NCI-H2196 treated with DMSO at 0.1 percent for 48 hours (cell line): ENCODE data around the gene RXRA.
"Not testable (repeated sequence)": the region's sequence is repeated elsewhere in the genome, so short reads cannot be mapped to it uniquely, and the experiment has no call there.

ENCODE experiments used
- DNase-seq: peaks from one replicate; lab custom pipeline; 2025; ENCODE audit not compliant: unreplicated experiment; lab: John Stamatoyannopoulos, UW

Gene RXRA

DNA sequence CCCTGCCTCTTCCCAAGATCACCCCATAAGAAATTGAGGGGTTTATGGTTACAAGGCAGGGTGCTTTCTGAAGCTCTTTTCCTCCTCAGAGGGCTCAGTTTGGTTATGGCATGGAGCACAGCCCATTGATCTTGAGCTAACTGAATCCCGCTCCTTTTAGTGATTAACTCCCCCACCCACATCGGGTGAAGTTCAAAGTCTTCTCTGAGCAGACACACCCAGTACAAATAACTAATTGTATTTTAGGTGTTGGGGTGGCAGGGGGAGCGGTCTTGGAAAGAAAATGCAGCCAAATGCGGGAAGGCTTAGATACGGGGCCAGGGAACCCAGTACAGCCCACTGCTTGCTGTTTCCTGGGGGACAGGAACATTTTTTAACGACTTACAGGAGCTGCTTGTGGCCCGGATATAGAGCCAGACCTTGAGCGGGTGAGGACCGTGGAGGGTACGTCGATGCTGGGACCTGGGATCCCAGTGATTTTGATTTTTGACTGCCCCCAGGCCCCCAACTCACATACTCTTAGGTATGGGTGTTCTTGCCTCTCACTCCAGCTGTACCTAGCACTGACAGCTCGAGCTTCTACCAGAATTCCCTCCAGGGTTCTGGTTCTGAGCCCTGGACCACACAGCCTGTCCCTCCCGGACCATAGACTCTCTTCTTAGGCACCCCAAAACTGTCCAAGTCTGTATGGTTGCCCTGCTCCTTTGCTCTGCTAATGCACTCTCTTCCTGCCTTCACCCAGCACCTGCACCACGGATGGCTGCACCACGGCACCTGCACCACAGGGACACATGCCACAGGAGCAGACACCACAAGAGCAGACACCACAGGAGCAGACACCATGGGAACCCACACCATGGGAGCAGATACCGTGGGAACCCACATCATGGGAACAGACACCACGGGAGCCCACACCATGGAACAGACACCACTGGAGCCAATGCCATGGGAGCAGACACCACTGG lies 18.3 kb upstream of the RXRA start:
- no peak for DNase-seq

DNA sequence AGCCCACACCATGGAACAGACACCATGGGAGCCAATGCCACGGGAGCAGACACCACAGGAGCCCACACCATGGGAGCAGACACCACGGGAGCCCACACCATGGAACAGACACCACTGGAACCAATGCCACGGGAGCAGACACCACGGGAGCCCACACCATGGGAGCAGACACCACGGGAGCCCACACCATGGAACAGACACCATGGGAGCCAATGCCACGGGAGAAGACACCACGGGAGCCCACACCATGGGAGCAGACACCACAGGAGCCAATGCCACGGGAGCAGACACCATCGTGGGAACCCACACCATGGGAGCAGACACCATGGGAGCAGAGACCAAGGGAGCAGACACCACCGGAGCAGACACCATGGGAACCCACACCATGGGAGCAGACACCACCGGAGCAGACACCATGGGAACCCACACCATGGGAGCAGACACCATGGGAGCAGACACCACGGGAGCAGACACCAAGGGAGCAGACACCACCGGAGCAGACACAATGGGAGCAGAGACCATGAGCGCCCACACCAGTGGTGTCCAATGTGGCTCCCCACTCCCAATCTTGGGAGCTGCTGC lies 17.5 kb upstream of the RXRA start:
- DNase-seq, result not testable (repeated sequence)

DNA sequence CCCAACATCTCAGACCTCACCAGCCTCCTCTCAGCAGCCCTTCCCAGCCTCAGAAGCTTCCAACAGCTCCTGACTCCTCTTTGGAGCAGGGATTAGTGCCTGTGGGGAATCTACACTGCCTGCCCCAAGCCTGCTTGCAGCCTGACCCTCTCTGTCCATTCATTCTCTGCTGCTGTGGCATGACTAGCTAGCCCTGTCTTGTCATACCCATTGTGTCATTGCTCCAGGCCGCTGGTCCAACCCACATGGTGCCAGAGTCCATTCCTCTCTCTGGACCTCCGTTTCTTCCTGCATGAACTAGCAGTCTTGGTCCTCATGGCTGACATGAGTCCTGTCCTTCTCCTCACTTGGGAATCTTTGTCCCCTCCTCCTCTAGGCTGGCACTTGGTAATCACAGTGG lies 12.8 kb upstream of the RXRA start:
- DNase-seq, result no peak

DNA sequence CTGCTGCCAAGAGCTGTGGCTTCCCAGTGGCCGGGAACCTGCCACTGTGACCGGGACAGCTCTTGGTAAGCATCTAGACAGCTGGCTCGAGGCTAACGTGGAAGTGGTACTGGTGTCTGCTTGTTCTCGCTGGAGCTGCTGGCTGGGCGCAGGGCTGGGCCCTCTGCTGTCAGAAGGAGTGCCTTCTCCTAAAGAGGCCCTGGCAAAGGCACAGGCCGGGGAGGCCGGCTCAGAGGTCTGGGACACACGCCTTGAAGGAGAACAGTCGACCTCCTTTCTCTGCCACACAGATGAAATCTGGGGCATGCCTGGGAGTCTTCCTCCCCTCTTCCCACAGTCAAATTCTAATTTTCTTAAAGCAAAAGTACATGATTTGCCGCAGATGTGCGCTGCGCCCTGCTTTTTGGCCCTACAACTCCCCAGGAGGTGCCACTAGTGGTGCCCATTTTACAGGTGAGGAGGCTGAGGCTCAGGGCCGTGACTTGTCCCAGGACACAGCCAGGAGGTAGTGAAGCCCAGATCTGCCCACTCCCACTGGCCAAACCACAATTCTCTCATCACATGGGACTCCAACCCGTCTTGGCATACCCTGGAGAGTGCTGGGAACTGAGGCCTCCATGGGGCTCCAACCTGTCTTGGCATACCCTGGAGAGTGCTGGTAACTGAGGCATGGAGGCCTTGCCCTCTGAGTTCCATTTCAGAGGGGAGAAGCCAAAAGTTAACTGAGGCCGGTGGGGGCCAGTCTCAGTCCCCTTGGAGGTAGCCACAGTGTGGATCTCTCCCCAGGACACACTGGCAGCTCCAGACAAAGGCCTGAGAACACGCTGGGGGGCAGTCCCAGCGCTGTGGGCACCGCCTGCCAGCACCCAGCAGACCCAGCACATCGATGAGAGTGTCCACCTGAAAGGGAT lies 12.0 kb upstream of the RXRA start:
- DNase-seq, result no peak

DNA sequence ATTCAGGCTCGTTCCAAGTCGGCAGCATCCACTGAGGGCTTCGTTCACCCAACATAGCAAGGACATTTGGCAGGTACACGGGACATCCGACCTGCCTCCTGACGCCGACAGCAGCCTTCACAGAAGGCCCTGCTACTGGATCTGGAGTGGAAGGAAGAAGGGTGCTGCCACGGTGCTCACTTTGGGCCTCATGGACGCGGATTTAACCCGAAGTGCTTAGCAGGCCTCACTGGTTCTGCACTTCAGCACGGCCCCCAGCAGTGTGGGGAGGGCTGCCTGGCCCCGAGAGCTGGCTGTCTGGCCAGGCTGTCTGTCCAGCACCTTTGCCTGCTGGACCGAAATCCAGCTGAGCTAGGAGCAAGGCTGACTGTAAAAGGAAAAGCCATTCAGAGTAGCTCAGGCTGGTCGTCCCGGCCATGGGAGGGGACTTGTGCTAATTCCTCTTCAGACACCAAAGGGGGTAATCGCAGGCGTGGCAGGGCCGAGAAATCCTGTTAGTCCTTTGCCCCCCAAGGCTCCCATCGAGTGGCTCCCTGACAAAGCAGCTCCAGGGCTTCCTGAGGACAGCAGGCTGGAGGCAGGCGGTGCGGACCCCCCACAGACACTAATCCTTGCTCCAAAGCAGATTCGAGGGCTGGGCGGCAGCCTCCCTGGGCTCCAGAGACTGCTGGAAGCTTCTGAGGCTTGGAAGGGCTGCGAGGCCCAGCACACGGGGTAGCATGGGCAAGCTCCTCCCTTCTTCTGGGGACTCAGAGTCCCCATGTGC lies 11.1 kb upstream of the RXRA start:
- DNase-seq, result no peak

DNA sequence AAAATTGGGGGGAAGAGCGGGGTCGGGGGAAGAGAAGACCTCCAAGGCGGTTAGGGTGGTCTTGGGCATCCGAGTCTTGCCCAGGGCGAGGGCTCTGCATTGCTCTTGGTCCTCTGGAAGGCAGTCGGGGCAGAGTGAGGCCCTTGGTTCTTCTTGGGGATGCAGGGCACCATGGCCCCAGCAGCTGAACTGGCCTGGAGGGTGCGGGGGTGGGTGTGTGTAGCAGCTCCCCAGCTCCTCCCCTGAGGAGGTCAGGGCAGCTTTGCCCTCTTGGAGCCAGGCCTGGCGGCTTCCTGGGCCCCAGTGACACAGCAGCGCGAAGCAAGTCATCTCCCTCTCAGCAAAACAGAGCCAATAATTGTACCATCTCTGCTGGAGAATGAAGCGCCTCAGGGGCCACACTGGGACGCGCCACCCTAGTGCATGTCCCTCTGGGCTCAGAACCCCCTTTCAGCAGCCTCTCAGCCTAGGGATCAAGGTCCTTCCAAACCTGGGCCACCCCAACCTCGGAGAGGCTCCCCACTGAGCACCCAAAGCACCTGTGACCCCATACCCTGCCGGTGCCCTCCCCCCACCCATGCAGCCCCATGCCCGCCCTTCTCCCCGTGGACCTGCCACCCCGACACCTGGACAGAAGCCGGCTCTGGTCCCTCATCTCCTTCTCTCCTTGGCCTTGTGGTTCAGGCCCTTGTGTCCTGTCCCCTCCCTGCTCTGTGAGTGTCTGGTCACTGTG lies 10.4 kb upstream of the RXRA start:
- no peak for DNase-seq

DNA sequence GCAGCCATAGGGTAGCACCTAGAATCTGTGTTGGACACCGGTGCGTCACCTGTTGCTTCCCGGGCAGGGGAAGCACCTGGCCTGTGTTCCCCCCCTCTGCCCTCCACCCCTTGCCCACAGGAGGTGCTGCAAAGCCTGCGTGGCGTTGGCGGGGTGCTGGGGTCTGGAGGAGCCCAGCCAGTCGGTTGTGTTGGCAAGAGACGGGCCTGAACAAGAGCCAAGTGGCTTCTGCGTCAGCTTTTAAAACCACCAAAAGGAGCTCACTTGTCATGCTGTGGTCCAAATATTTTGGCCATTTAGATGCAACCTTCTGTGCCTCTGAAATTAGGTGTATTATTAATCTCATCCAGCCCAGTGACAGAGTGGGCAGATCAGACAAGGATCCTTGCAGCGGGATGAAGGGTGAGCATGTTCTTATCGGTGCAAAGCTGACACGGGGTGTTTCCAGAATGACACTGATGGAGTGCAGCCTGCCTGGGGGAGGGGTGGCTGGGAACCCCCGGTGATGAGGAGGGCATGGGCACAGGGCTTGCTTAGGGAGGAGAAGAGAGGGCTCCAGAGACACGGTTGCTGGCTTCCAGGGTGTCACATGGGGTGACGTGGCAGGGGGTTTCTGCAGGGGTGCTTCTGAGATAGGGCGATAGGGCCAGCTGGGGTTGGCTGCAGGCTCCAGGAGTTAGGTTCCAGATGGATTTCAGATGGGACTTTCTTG lies 9.7 kb upstream of the RXRA start:
- no peak for DNase-seq

DNA sequence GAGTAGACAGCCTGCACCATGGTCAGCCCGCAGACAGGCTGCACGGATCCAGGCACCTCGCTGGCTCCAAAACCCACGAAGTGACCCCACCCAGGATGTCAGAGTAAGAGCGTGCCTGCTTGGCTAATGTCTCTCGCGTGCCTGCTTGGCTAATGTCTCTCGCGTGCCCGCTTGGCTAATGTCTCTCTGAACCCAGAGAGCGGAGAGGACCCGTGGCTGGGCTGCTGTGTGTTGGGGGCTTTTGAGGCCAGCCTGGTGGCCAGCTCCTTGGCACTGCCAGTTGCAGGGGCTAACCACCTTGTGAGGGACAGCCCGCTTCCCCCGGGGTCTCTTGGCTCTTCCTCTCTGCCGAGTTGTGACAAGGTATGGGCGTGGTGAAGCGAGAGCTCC lies 8.9 kb upstream of the RXRA start:
- no peak for DNase-seq

DNA sequence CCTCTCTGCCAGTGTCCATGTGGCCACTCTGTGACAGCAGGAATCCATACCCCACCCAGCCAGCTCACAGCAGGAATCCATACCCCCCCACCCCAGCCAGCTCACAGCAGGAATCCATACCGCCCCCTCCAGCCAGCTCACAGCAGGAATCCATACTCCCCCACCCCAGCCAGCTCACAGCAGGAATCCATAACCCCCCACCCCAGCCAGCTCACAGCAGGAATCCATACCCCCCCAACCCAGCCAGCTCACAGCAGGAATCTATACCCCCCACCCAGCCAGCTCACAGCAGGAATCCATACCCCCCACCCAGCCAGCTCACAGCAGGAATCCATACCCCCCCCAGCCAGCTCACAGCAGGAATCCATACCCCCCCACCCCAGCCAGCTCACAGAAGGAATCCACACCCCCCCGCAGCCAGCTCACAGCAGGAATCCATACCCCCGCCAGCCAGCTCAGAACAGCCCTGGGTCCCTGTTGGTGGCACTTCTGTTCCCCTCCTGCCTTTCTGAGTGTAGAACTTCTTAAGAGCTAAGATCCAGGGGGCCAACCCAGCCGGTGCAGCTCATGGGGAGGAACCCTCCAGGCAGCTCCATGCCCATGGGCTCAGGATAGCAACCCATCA lies 8.4 kb upstream of the RXRA start:
- DNase-seq, result no peak

DNA sequence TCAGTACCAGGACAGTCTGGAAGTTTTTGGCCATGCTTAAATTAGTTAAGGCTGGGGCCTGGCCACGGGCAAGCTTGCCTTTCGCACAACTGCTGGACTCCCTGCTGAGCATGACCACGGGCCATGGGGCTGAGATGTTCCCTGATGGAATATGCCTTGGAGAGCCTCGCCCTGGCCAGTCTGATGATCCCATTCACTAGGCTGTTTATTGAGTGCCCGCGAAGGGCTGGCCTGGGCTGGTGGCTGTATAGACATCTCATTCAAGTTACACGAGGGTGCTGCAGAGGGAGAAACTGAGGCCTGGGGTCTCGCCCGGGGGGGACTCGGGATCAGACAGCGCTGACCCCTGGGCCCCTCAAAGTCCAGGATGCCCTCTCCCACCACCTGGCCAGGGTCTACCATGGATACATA lies 7.8 kb upstream of the RXRA start:
- DNase-seq, result no peak

DNA sequence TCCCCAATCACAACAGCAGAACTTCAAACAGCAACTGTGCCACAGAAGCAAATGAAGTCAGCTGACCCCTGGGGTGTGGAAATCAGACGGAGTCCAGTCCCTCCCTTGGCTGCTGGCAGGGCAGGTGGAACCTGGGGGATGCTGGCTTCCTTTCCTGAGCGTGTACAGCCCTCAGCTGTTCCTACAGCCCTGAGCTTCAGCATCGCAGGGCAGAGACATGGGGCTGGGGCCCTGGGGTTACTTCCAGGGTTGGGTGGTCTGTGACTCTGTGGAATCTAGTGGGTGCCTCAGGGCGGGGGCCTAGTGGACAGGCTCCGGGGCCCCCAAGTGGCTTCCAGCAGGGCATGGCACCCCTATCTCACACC lies 7.3 kb upstream of the RXRA start:
- DNase-seq, result no peak

DNA sequence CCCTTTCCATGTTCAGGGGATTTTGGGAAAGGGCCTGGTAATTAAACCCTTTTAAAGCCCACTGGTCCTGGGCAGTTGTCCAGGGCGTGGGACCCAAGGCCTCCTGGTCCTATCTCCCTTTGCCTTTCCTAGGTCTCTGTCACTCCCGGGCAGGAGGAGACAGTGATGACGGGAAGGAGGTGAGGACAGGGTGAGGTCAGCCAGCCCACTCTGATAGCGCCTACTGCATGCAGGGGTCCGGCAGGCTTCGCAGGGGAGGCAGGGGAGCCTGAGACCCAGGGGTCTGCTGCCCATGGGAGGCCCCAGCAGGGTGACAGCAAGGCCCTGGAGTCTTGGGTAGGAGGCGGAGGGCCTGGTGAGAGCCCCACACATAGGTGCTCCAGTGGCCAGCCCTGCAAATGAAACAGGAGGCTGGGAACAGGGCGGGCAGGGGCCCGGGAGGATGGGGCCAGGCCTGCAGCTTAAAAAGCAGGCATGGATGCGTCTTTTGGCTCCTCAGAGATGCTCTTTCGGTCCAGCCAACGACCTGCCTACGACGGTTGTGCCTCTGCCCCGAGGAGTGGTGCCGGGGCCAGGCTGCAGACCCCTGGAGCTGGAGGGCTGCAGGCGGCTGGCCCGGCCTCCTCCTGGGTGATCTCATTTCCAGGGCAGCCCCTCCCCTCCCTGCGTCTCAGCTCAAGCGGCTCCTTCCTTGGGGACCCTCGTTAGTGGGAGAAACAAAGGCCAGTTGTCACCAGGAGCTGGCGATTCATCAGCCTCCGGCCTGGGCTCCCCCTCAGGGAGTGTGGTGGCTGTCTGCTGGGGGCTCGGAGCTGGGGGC lies 6.7 kb upstream of the RXRA start:
- no peak for DNase-seq

DNA sequence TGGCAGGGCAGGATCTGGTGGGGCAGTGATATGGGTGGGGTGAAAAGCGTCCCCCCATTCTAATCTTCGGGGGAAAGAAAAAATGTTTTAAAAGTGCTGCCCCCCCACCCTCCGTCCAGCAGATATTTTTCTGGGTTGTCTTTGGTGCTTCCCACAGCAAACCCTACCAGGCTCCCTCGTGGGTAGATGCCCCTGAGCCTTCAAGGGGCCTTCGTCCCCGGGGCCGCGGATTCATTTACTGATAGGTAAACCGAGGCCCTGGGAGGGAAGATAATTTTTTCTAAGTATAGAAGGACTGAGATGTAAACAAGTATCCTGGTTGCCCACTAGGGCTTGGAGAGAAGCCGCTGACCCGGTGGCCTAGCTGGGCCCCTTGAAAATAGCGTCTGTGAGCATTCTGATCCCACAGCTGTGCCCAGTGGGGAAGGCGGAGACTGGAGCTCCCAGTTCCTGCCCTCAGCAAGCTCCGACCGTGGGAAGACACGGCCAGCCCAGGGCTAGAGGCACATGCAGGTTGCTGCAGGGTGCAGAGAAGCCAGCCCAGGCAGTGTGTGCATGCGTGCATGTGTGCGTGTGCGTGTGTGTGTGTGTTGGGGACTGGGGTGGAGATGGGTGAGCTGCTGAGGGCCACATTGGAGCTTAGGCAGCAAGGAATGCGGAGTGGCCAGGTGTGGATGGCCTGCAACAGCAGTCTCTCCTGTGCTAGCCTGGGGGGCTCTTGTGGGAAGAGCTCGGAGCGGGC lies 6.0 kb upstream of the RXRA start:
- DNase-seq, result no peak

DNA sequence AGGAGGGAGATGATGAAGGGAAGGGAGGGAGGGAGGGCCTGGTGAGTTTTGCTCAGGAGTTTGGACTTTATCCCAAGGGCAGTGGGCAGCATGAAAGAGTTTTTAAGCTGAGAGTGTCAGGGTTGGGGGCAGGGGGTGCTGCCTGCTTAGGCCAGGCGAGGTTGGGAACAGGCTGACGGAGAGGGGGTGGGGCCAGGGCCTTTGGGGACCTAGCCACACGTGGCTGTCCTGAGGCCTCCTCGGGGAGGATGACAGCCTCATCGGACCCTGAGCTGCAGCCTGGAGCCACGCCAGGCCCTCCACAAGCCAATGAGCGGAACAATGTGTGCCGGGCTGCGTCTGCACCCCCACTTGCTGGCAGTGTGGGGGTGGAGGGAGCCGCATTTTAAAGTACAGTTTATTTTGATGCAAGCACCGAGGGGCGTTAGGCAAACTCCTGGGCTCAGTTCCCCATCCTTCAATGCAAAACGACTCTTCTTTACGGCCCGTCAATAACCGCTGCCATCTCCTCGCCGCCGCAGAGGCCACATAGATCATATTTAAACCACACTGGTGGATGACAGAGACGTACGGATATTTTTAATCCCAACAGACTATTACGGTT lies 5.3 kb upstream of the RXRA start:
- DNase-seq, result no peak

DNA sequence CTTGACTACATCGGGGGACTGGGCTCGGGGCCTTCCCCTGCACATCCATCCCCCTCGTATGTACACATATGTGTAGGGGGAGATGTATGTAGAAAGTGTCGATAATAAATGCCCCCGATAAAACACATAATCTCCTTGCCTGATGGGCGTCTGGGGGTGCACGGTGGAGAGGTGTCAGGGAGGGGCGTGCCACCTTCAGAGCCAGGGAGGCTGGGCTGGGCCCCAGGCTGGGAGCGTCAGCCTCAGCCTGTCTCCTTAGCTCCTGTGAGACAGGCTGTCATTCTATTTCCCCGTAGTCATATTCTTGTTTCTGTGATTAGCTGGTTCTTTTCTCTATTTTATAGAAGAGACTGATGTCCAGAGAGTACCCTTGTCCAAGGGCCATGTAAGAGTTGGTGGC lies 4.7 kb upstream of the RXRA start:
- no peak for DNase-seq

DNA sequence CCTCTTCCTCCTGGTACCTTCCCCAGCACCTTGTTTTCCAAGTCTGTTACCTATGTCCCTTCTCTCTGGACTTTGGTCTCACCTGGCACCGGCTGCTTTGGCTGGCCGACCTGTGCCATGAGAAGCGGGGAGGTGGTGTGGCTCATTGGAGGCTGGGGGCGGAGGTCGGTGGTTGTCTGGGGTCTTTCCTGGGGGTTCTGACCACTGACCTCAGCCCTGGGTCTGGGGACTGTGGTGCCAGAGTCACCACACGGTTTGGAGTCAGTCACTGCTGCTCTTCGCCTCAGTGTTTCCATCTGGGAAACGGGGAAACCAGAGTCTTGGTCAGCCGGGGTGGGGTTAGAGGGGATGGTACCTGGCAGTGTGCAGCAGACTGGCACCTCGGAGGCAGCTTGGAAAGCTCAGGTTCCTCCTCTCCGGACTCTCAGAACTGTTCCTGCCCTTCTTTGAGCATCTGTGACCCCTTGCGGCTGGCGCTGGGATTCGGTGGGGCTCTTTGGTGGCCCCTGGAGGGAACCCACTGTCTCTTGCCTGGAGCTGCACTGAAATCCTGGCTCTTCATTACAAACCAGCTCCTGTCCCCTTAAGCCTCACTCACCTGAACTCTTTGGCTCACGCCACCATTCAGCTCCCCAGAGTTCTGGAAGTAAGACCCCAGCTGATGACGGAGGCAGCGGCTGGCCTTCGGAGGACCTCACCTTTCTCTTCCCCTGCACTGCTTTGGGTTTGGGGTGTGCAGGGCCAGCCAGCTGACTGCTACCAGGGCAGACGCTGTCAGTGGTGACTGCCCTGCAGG lies 4.1 kb upstream of the RXRA start:
- no peak for DNase-seq
